ACC112 (cell line): Measurements from ENCODE around the gene ATXN1.

Experiments
- H2AFZ ChIP-seq: fragments of 200-600 bp; sonication (generic); one replicate; pipeline ENCODE4 v1.6.0; 2017; ENCODE audit warnings: antibody characterized with exemption, low read length; ENCODE audit not compliant: unreplicated experiment
- H3K27ac ChIP-seq: fragments of 200-600 bp; sonication (generic); 2 replicates; pipeline ENCODE4 v1.5.1; 2014; ENCODE audit warnings: low read depth, mild to moderate bottlenecking, antibody characterized with exemption, low read length, moderate library complexity
- H3K27me3 ChIP-seq: fragments of 200-600 bp; sonication (generic); 2 replicates; pipeline ENCODE4 v1.6.1; 2014; ENCODE audit warnings: mild to moderate bottlenecking, antibody characterized with exemption, low read length, moderate library complexity, mixed read lengths; ENCODE audit not compliant: insufficient read depth
- H3K36me3 ChIP-seq: fragments of 200-600 bp; sonication (generic); 2 replicates; pipeline ENCODE4 v1.6.1; 2016; ENCODE audit warnings: mild to moderate bottlenecking, antibody characterized with exemption, low read length, moderate library complexity, mixed read lengths; ENCODE audit not compliant: insufficient read depth
- H3K4me1 ChIP-seq: fragments of 200-600 bp; sonication (generic); one replicate; pipeline ENCODE4 v1.6.1; 2016; ENCODE audit warnings: low read length, mixed read lengths; ENCODE audit not compliant: insufficient read depth, unreplicated experiment, control insufficient read depth
- H3K4me3 ChIP-seq: fragments of 200-600 bp; sonication (generic); 2 replicates; pipeline ENCODE4 v1.5.1; 2014; ENCODE audit warnings: mild to moderate bottlenecking, low read depth, low read length
- H3K79me2 ChIP-seq: fragments of 200-600 bp; sonication (generic); one replicate; pipeline ENCODE4 v1.6.0; 2016; ENCODE audit warnings: low read length; ENCODE audit not compliant: control insufficient read depth, unreplicated experiment, insufficient read depth

ATXN1 gene

DNA sequence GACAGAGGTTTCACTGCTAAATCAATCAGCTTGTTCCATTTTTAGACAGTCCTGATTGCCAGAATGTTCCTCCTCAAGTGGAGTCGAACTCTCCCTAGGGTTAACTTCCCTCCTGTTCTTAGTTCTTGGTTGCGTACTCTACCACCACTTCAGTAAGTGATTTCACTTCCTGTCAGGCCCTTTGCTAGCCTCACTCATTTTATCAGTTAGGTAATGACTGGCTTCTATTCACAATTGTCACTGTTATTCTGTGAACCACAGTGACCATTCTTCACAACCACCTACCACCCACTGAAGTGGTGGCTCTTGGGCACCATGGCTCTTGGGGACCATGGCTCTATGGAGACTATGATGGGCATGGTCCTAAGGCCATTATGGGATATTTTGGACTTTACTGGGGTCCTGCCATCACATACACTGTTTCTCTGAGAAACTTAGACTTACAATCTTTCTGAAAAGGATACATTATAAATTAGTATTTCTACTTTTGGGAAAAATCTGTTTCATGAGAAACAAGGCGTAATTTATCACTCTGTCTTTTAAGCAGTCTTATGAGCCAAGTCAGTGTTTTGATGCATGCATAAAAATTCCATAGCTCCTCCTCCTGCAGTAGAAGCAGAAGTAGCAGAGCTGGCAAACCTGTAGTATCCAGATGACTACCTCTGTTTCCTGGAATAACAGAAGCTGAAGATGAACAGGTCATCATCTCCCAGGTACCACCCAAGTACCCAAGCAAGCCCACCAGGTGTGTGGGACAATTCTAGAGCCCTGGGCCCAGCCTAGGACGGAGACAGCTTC lies 66.3 kb downstream of the ATXN1 start:
- no peak overlapping the region for H2AFZ ChIP-seq
- H3K36me3 ChIP-seq = no peaks in the 10 kb centered on the region
- peaks cover 41% of the 10 kb centered on the region for H3K4me1 ChIP-seq
- no peak overlapping the region for H3K27ac ChIP-seq
- H3K79me2 ChIP-seq = peaks cover 32% of the 10 kb centered on the region
- H3K27me3 ChIP-seq = no peaks in the 10 kb centered on the region
- no peak overlapping the region for H3K4me3 ChIP-seq

DNA sequence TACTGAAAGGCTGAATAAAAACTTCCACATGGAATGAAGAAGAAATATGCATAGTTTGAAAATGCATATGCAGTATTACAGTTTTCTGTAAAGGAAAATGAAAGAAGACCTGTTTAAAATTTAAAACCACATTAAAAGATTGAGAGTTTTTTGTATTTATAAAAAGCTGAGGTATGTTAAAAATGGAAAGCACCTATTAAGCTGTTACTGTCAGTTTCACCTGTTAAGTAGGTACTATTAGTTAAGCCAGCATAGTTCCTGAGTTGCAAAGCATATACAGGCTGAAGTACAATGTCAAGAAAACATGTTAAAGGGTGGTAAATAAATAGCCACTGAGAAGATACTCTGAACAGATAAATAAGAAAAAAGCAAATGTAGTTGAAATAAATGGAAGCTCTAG lies 69.9 kb downstream of the ATXN1 start:
- Histone ChIP-seq H2AFZ (no peak overlapping the region), H3K27ac (peak overlapping the region; percentile 72), H3K4me3 (no peak overlapping the region), H3K36me3 (no peaks in the 10 kb centered on the region), H3K4me1 (peaks cover 36% of the 10 kb centered on the region), H3K79me2 (peaks cover 20% of the 10 kb centered on the region), H3K27me3 (no peaks in the 10 kb centered on the region)

DNA sequence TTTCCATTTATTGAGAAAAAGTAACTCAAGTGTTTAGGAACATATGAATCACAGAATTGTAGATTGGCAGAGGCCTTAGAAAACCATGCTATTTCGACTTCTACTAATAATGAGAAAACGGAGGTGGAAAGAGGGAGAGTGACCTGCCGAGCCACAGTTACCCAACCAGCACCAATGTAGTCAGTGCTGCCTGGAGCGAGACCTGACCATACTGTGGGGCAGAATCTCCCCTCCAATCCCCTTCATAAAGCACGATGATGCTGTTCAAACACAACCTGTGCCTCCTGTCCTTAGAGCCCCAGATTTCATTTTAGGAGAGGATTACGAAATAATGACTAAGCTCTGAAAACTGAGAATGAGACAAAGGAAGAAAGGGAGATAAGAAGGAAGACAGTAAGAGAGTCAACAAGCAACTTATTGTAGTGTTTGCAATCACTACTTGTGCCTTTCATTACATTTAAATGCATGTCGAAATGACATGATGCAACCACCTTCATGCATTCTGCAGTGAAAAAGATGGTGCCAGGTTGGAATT lies 70.6 kb downstream of the ATXN1 start:
- Histone ChIP-seq H3K27ac (peak overlapping the region; percentile 72), H3K4me1 (peaks cover 40% of the 10 kb centered on the region), H3K27me3 (no peaks in the 10 kb centered on the region), H2AFZ (no peak overlapping the region), H3K36me3 (no peaks in the 10 kb centered on the region), H3K4me3 (no peak overlapping the region), H3K79me2 (peaks cover 24% of the 10 kb centered on the region)

DNA sequence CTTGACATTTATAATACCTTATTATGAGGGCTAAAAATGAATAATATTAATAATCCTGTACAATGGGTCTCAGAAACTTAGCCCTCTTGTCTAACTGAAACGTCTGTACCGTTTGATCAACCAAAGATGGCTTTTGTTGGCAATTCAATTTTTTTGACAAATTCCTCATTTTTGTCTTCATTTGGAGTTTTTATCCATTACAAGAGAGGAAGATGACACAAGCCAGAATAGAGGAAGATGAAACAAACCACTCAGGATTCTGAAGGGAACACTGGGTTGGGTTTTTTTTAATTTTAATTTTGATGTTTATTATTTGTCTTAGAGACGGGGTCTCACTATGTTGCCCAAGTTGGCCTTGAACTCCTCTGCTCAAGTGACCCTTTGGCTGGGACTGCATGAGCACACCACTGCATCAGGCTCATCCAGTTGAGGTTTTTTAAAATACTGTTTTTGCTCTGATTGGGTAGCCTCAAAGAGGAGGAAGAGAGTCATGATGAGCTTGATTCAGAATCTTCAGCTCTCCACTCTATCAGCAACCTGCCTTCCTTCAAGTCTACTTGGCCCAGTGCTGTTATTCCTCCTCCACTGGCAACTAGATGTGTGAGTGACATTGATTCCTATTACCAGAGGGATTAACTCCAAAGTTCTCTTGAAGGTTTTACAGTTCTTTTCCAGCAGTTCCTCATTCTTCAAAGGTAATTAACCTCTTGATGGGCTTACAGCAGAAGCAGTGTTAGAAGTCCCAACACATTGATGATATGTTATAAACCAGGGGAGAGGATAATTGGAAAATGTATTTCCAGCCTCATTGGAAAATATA lies 71.3 kb downstream of the ATXN1 start:
- Histone ChIP-seq H3K27ac (peak overlapping the region; percentile 72), H3K4me1 (peaks cover 45% of the 10 kb centered on the region)

DNA sequence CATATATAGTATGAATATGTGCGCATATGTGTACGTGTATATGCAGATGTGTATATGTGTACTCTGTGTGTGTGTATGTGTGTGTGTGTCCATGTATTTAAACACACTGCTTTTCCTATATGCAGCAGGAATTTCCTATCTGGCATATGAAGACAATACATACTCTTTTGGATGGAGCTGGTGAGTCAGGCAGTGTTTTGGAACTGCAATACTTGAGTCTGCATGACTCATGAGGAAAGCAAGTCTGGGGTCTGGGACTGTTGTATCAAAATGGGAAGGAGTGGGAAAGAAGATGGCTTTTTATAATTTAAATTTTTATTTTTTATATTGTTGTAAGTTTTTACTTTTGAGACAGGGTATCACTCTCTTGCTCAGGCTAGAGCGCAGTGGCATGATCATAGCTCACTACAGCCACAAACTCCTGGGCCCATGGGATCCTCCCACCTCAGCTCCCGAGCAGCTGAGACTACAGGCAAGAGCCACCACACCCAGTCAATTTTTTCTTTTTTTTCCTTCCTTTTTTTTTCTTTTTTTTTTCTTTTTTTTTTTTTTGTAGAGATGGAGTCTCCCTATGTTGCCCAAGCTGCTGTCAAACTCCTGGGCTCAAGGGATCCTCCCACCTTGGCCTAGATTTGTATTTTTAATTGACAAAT lies 72.2 kb downstream of the ATXN1 start:
- Histone ChIP-seq H3K27ac (peak overlapping the region; percentile 72), H3K36me3 (no peaks in the 10 kb centered on the region), H3K4me3 (peak overlapping the region; percentile 19; the same call in 1 of the 2 replicates), H3K79me2 (peaks cover 16% of the 10 kb centered on the region), H3K4me1 (peaks cover 54% of the 10 kb centered on the region), H3K27me3 (no peaks in the 10 kb centered on the region), H2AFZ (no peak overlapping the region)

More for the DNA sequence above, 71.3 kb downstream of the ATXN1 start:
- no peaks in the 10 kb centered on the region for H3K36me3 ChIP-seq
- no peak overlapping the region for H3K4me3 ChIP-seq
- no peak overlapping the region for H2AFZ ChIP-seq
- peaks cover 20% of the 10 kb centered on the region for H3K79me2 ChIP-seq
- no peaks in the 10 kb centered on the region for H3K27me3 ChIP-seq

DNA sequence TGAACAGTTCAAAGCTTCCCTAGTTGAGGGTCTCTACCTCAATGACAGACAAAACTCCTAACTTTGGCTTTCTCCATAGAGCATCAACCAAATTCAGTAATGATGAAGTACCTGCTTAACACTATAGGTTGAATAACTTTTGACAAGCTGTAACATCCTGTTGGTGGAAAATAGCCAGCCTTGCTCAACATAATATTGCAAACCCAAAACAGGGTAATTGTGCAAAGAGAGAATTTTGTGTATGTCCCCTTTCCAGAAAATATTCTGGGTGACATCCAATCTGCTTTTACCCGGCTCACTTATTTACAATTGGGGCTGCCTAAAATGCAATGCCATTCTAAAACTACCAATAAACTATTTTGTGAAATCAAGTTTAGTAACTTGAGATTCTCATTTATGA lies 72.8 kb downstream of the ATXN1 start:
- Histone ChIP-seq H3K4me1 (peaks cover 61% of the 10 kb centered on the region), H2AFZ (no peak overlapping the region), H3K27ac (peak overlapping the region; percentile 72), H3K4me3 (peak overlapping the region; percentile 19; the same call in 1 of the 2 replicates), H3K27me3 (no peaks in the 10 kb centered on the region), H3K79me2 (peaks cover 14% of the 10 kb centered on the region), H3K36me3 (no peaks in the 10 kb centered on the region)

DNA sequence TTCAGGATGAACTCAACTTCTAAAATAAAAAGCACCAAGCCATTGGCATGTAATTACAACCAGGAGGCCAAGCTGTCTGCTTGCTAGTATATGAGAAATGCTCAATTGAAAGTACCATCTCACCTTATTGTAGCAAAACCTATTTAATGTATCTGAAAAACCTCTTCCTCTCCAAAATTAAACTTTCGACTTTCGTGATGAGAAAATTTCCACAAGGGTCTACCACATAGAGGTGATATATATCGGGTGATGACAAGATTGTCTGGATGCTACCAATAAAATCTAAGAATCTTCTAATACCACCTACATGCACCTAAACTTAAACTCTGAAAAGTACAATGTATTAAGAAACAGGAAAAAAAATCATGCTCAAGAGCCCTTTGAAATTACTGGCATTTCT lies 74.2 kb downstream of the ATXN1 start:
- Histone ChIP-seq H2AFZ (no peak overlapping the region), H3K4me1 (peaks cover 69% of the 10 kb centered on the region), H3K4me3 (no peak overlapping the region), H3K27ac (no peak overlapping the region), H3K36me3 (no peaks in the 10 kb centered on the region), H3K79me2 (peaks cover 11% of the 10 kb centered on the region), H3K27me3 (no peaks in the 10 kb centered on the region)

DNA sequence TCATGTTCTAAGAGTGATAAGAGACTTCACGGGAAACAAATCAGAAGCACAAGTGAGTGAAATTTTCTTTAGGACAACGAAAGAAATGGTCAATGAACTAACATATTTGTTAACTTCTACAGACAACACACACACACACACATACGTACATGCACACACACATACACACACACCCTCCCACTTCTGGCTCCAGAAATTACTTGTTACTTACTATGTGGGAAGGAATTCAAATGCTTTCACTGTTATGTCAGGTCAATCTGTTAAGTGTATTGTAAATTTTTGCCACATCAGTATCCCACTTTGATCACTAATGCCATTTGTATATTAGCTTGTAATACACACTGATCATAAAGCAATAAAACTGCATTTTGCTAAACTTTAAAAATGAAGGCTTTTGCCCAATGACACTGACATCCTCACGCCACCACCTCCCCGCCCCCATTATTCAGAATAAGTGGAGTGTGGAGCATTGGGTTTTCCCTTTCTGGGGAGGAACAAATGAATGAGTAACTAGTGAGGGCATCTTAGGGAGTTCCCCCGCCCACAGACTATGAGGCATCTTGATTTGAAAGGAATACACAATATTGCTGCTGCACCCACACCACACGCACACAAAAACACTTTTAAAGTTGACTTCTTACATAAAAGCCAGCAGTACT lies 76.2 kb downstream of the ATXN1 start:
- no peak overlapping the region for H2AFZ ChIP-seq
- H3K79me2 ChIP-seq = peaks cover 13% of the 10 kb centered on the region
- peaks cover 72% of the 10 kb centered on the region for H3K4me1 ChIP-seq
- H3K27ac ChIP-seq = peak overlapping the region; percentile 94
- no peaks in the 10 kb centered on the region for H3K27me3 ChIP-seq
- H3K36me3 ChIP-seq = no peaks in the 10 kb centered on the region
- peak overlapping the region; percentile 41; the same call in 1 of the 2 replicates for H3K4me3 ChIP-seq

DNA sequence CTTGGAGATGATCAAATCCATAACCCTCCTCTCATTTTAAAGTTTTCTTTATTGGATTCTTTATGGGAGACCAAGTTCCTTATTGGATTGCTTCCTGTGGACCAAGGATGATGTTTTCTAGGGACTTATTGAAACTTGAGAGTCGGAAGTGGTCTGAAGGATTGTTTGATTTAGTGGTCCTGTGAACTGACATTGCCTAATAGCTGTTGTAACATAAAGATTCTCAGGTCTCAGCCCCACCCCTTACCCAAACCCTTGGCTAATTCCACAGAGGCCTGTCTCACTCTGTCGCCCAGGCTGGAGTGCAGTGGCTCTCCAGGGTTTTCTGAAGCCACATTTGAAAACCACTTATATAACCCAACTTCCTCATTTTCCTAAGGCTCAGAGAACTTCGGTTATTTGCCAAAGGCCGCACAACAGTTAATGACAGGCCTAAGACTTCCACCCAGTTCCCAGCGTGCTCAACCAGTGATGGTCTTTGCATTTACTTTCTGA lies 77.0 kb downstream of the ATXN1 start:
- Histone ChIP-seq H3K27me3 (no peaks in the 10 kb centered on the region), H2AFZ (no peak overlapping the region), H3K36me3 (no peaks in the 10 kb centered on the region), H3K4me1 (peaks cover 67% of the 10 kb centered on the region), H3K27ac (peak overlapping the region; percentile 94), H3K79me2 (peaks cover 15% of the 10 kb centered on the region), H3K4me3 (peak overlapping the region; percentile 22; the same call in 1 of the 2 replicates)
